Lung (tissue), 12 donors: Measurements from ENCODE around the gene KCNC4. TPM values are rescaled to one million over a fixed set of nuclear protein-coding genes. Genes with fewer than 3 reads are reported as not detected.

ENCODE experiments used
- ATAC-seq: fragments of 200-7000 bp; cut with Tn5 transposase; one replicate; pipeline ENCODE4 v1.9.1; 2020; ENCODE audit warnings: moderate number of reproducible peaks; ENCODE audit not compliant: insufficient read depth, low FRiP score
- DNase-seq, 3 donors: peaks; one replicate each; pipeline ENCODE4 v3.0.0-alpha.2; 2013 to 2017
- H3K27ac ChIP-seq, 2 donors: one replicate each; pipeline ENCODE4 v1.5.1; 2013; ENCODE audit warnings: mild to moderate bottlenecking in 2 of 2, moderate library complexity in 2 of 2, control low read depth in 1 of 2, inconsistent platforms in 1 of 2, low read depth in 1 of 2, low read length in 1 of 2
- H3K27me3 ChIP-seq, 3 donors: one replicate each; pipeline ENCODE4 v1.5.1; 2013; ENCODE audit warnings: low read length in 2 of 3; ENCODE audit not compliant: control insufficient read depth in 3 of 3, insufficient read depth in 3 of 3
- H3K36me3 ChIP-seq, 4 donors: one replicate each; pipeline ENCODE4 v1.5.1; 2013; ENCODE audit warnings: low read length in 4 of 4, mild to moderate bottlenecking in 1 of 4, moderate library complexity in 1 of 4; ENCODE audit not compliant: control insufficient read depth in 4 of 4, insufficient read depth in 4 of 4
- H3K4me1 ChIP-seq, 5 donors: one replicate each; pipeline ENCODE4 v1.5.1; 2013; ENCODE audit warnings: low read length in 5 of 5, mild to moderate bottlenecking in 2 of 5, moderate library complexity in 1 of 5; ENCODE audit not compliant: control insufficient read depth in 5 of 5, insufficient read depth in 5 of 5
- H3K4me3 ChIP-seq: one replicate; pipeline ENCODE4 v1.5.1; 2013; ENCODE audit warnings: mild to moderate bottlenecking, control low read depth, moderate library complexity
- H3K9ac ChIP-seq, 2 donors: one replicate each; pipeline ENCODE4 v1.5.1; 2013; ENCODE audit warnings: low read length in 2 of 2, control low read depth in 1 of 2; ENCODE audit not compliant: insufficient read depth in 1 of 2
- H3K9me3 ChIP-seq, 4 donors: one replicate each; pipeline ENCODE4 v1.5.1; 2013; ENCODE audit warnings: low read length in 3 of 4, mild to moderate bottlenecking in 1 of 4, moderate library complexity in 1 of 4; ENCODE audit not compliant: control insufficient read depth in 4 of 4, insufficient read depth in 3 of 4
- CTCF ChIP-seq: IDR thresholded peaks from 2 replicates; pipeline ENCODE4 v1.5.1; 2012; ENCODE audit warnings: mild to moderate bottlenecking; ENCODE audit errors: control extremely low read depth, extremely low read depth
- WGBS, 2 donors: extraction: QIAGEN DNeasy Blood & Tissue Kit; methylation state at CpG; one replicate each; pipeline ENCODE4 v1.1.7; 2013; 5-methylcytosine and 5-hydroxymethylcytosine counted together
- polyA plus RNA-seq, 2 donors: library from polyadenylated mRNA; stranded (reverse); fragments of 200-250 nt; gene quantifications; one replicate each; pipeline ENCODE4 v1.2.1, GENCODE V29; 2013
- total RNA-seq, 2 donors: library from RNA; depleted of rRNA in 1 of 2; stranded (reverse); fragments of >200 nt in 1 of 2; gene quantifications; one replicate each; pipeline ENCODE4 v1.2.1, GENCODE V29; 2014 to 2021
- donor health status: control.
- donor health status: control.
- donor health status: Bipolar disorder and iron deficiency.
- donor health status: healthy.
- donor health status: DM: yes; HTN: yes; CAD: no.

The KCNC4 gene
- total and polyA plus RNA-seq, 4 donors, result 3.1 to 9.2 (median 3.5) TPM

- Histone ChIP-seq H3K27me3 (no peaks in the 10 kb centered on the region), H3K4me3 (no peak overlapping the region), H3K9ac (no peak overlapping the region), H3K4me1 (peaks cover 0 to 5% (median 0%) of the 10 kb centered on the region in 5 donors), H3K9me3 (peaks cover 0 to 3% (median 0%) of the 10 kb centered on the region in 4 donors), H3K36me3 (no peaks in the 10 kb centered on the region), H3K27ac (no peak overlapping the region)
- DNase-seq, result no peak
- WGBS, 2 donors, result 84 to 88% methylated on average over 8 of the region's 8 CpGs
- TF ChIP-seq CTCF, result no peak
- no peak for ATAC-seq
Measured at GRCh38 chr1:110192541-110192940, 17.6 kb upstream of the KCNC4 start.

GRCh38 chr1:110195196-110195595 is 14.9 kb upstream of the KCNC4 start:
- H3K9me3 ChIP-seq, result peaks cover 0 to 5% (median 0%) of the 10 kb centered on the region in 4 donors
- no peaks in the 10 kb centered on the region for H3K36me3 ChIP-seq
- H3K4me1 ChIP-seq, result no peaks in the 10 kb centered on the region
- no peak for ATAC-seq
- H3K9ac ChIP-seq, result no peak overlapping the region
- no peak for TF ChIP-seq CTCF
- no peak for DNase-seq
- H3K27ac ChIP-seq, result no peak overlapping the region
- 90 to 91% methylated on average over 9 to 10 of the region's 10 CpGs for WGBS, 2 donors
- H3K4me3 ChIP-seq, result no peak overlapping the region
- H3K27me3 ChIP-seq, result no peaks in the 10 kb centered on the region

- H3K27ac ChIP-seq, result no peak overlapping the region
- H3K9ac ChIP-seq, result no peak overlapping the region
- H3K4me1 ChIP-seq, result no peaks in the 10 kb centered on the region
- 62 to 69% methylated on average over 12 of the region's 12 CpGs for WGBS, 2 donors
- ATAC-seq, result peak; percentile 84
- no peak overlapping the region for H3K4me3 ChIP-seq
- DNase-seq, result peak in 2 of 3 donors; percentile 13 to 33
- no peaks in the 10 kb centered on the region for H3K36me3 ChIP-seq
- peak; percentile 68 for TF ChIP-seq CTCF
- H3K9me3 ChIP-seq, result peaks cover 0 to 2% (median 0%) of the 10 kb centered on the region in 4 donors
- H3K27me3 ChIP-seq, result no peaks in the 10 kb centered on the region
Measured at GRCh38 chr1:110196917-110197765, 13.0 kb upstream of the KCNC4 start.
